IMR-90 (cell line): ENCODE measurements around the gene RHOF. TPM values are rescaled to one million over a fixed set of nuclear protein-coding genes. Genes with fewer than 3 reads are reported as not detected.

Experiments used
- ATAC-seq: fragments of 200-7000 bp; cut with Tn5 transposase; 2 replicates; pipeline ENCODE4 v1.9.1; 2020; ENCODE audit warnings: low read depth, mild to moderate bottlenecking, moderate library complexity
- BruUV-seq: library from RNA; stranded (reverse); fragments of 400-500 nt; replicated peaks from 2 replicates; lab custom pipeline; 2021; lab: Mats Ljungman, UMichigan
- CTCF ChIA-PET: fragments of 300-600 bp; formaldehyde crosslinking; extraction: SDS; loops from one replicate; lab custom pipeline; 2021; ENCODE audit warnings: antibody characterized with exemption; lab: Yijun Ruan, JAX
- POLR2A ChIA-PET: fragments of 300-600 bp; sonication (Branson Sonifier 250); formaldehyde crosslinking; loops from one replicate; lab custom pipeline; 2022; ENCODE audit warnings: antibody characterized with exemption; ENCODE audit not compliant: unreplicated experiment; lab: Charles Lee
- DNase-seq: peaks from one replicate; pipeline ENCODE4 v3.0.0; 2013
- H2AFZ ChIP-seq: replicated peaks from 2 replicates; pipeline ENCODE3; 2013; ENCODE audit warnings: low read length, mild to moderate bottlenecking; ENCODE audit not compliant: poor library complexity
- H2AK5ac ChIP-seq: 2 replicates; pipeline ENCODE4 v1.6.1; 2013; ENCODE audit warnings: low read depth, low read length, inconsistent platforms
- H2AK9ac ChIP-seq: replicated peaks from 2 replicates; pipeline ENCODE3; 2013; ENCODE audit warnings: mild to moderate bottlenecking, low read depth, low read length, moderate library complexity; ENCODE audit not compliant: poor library complexity
- H2BK120ac ChIP-seq: 2 replicates; pipeline ENCODE4 v1.6.1; 2013; ENCODE audit warnings: low read depth, low read length, inconsistent platforms
- H2BK15ac ChIP-seq: 3 replicates; pipeline ENCODE4 v1.6.1; 2013; ENCODE audit warnings: low read depth, low read length, inconsistent platforms
- H2BK20ac ChIP-seq: 2 replicates; pipeline ENCODE4 v1.6.1; 2013; ENCODE audit warnings: low read depth, mild to moderate bottlenecking, inconsistent platforms, low read length, moderate library complexity
- H2BK5ac ChIP-seq: 2 replicates; pipeline ENCODE4 v1.6.1; 2013; ENCODE audit warnings: mild to moderate bottlenecking, low read depth, low read length, inconsistent platforms; ENCODE audit not compliant: poor library complexity, severe bottlenecking
- H3K14ac ChIP-seq: replicated peaks from 2 replicates; pipeline ENCODE4 v1.6.1; 2013; ENCODE audit warnings: low read depth, low read length, inconsistent platforms
- H3K18ac ChIP-seq: 2 replicates; pipeline ENCODE4 v1.6.1; 2013; ENCODE audit warnings: low read depth, low read length, control low read depth
- H3K23ac ChIP-seq: 2 replicates; pipeline ENCODE4 v1.6.1; 2013; ENCODE audit warnings: low read depth, low read length, inconsistent platforms
- H3K27ac ChIP-seq: 2 replicates; pipeline ENCODE4 v1.5.1; 2013; ENCODE audit warnings: mild to moderate bottlenecking, control low read depth, low read length; ENCODE audit not compliant: insufficient read depth
- H3K27me3 ChIP-seq: 2 replicates; pipeline ENCODE4 v1.6.1; 2013; ENCODE audit warnings: low read length; ENCODE audit not compliant: control insufficient read depth, insufficient read depth
- H3K36me3 ChIP-seq: 2 replicates; pipeline ENCODE4 v1.6.1; 2013; ENCODE audit warnings: low read length, mixed read lengths; ENCODE audit not compliant: control insufficient read depth, insufficient read depth
- H3K4ac ChIP-seq: 2 replicates; pipeline ENCODE4 v1.6.1; 2013; ENCODE audit warnings: low read depth, low read length, inconsistent platforms
- H3K4me1 ChIP-seq: 2 replicates; pipeline ENCODE4 v1.6.1; 2013; ENCODE audit warnings: low read length, mixed read lengths; ENCODE audit not compliant: control insufficient read depth, insufficient read depth
- H3K4me2 ChIP-seq: 2 replicates; pipeline ENCODE4 v1.6.1; 2013; ENCODE audit warnings: low read depth, mild to moderate bottlenecking, control low read depth, low read length, moderate library complexity
- H3K4me3 ChIP-seq: 2 replicates; pipeline ENCODE4 v1.5.1; 2013; ENCODE audit warnings: low read depth, mild to moderate bottlenecking, control low read depth, low read length, moderate library complexity; ENCODE audit not compliant: insufficient read depth
- H3K56ac ChIP-seq: 2 replicates; pipeline ENCODE4 v1.6.1; 2013; ENCODE audit warnings: low read length, inconsistent platforms; ENCODE audit not compliant: insufficient read depth; ENCODE audit errors: extremely low read depth
- H3K79me1 ChIP-seq, 2 experiments: 2 replicates each; pipeline ENCODE4 v1.6.1; 2013; ENCODE audit warnings: low read length in 2 of 2, inconsistent platforms in 1 of 2, low read depth in 1 of 2
- H3K9ac ChIP-seq: 2 replicates; pipeline ENCODE4 v1.6.1; 2013; ENCODE audit warnings: low read depth, low read length, control low read depth
- H3K9me1 ChIP-seq: 2 replicates; pipeline ENCODE4 v1.6.1; 2013; ENCODE audit warnings: low read length, inconsistent platforms; ENCODE audit not compliant: insufficient read depth
- H3K9me3 ChIP-seq: 2 replicates; pipeline ENCODE4 v1.6.1; 2013; ENCODE audit warnings: low read length; ENCODE audit not compliant: control insufficient read depth, insufficient read depth
- H4K20me1 ChIP-seq: 2 replicates; pipeline ENCODE4 v1.6.1; 2013; ENCODE audit warnings: low read length, inconsistent platforms; ENCODE audit not compliant: insufficient read depth
- H4K5ac ChIP-seq: 2 replicates; pipeline ENCODE4 v1.6.1; 2013; ENCODE audit warnings: mild to moderate bottlenecking, low read depth, low read length, control low read depth
- H4K8ac ChIP-seq, 2 experiments: 2 replicates each; pipeline ENCODE4 v1.6.1; 2013; ENCODE audit warnings: low read depth in 2 of 2, low read length in 2 of 2, control low read depth in 1 of 2, inconsistent platforms in 1 of 2
- H4K91ac ChIP-seq: 2 replicates; pipeline ENCODE4 v1.6.1; 2013; ENCODE audit warnings: low read depth, low read length, inconsistent platforms; ENCODE audit not compliant: insufficient read depth
- CHD1 ChIP-seq: IDR thresholded peaks from 2 replicates; pipeline ENCODE4 v1.6.1; 2012; ENCODE audit warnings: low read depth, low read length, improper control_type of control experiment
- MAFK ChIP-seq: IDR thresholded peaks from 2 replicates; pipeline ENCODE4 v1.6.1; 2012; ENCODE audit warnings: low read depth, low read length, improper control_type of control experiment
- USF2 ChIP-seq: fragments of 150-350 bp; IDR thresholded peaks from 2 replicates; pipeline ENCODE4 v1.6.1; 2017; ENCODE audit warnings: mild to moderate bottlenecking, antibody characterized with exemption, low read length, low read depth
- WGBS, 2 experiments: methylation state at CpG; one replicate each; pipeline versions ENCODE4 v1.1.5 to v1.1.7; 2013; ENCODE audit warnings: missing lambda C conversion rate in 2 of 2; ENCODE audit not compliant: insufficient read length in 1 of 2; ENCODE audit errors: extremely low coverage in 2 of 2; 5-methylcytosine and 5-hydroxymethylcytosine counted together
- dilution Hi-C: fragments of 300-500 bp; cut with HindIII; formaldehyde crosslinking; loops from one replicate; pipeline ENCODE4 v1.14.3; 2018; ENCODE audit warnings: low sequenced_read_pairs; ENCODE audit not compliant: unreplicated experiment
- in situ Hi-C: fragments of 300-500 bp; cut with MboI; formaldehyde crosslinking; loops from 3 replicates; pipeline ENCODE4 v1.14.3; 2019; ENCODE audit warnings: low sequenced_read_pairs, inconsistent platforms, mixed read lengths
- intact Hi-C: fragments of 100-400 bp; cut with micrococcal nuclease; formaldehyde crosslinking; loops from 2 replicates; pipeline ENCODE4 v1.10.0; 2022
- polyA plus RNA-seq, 3 experiments: library from polyadenylated mRNA; depleted of rRNA; stranded (reverse); fragments of >200 nt; gene quantifications; 2 replicates each; pipeline ENCODE4 v1.2.3, GENCODE V29; 2012; ENCODE audit warnings: low replicate concordance in 1 of 3
- total RNA-seq: library from RNA; depleted of rRNA; stranded (reverse); fragments of >200 nt; gene quantifications from 2 replicates; pipeline ENCODE4 v1.2.3, GENCODE V29; 2012

RHOF gene
- total and polyA plus RNA-seq, 2 of the 4 experiments (the other 2 are of a cell fraction) = 3.0 to 5.1 TPM

GRCh38 chr12:121826318-121827150 lies 33.0 kb upstream of the RHOF start:
- Histone ChIP-seq H3K56ac (no peak overlapping the region), H4K8ac (no peak overlapping the region), H2AFZ (no peak overlapping the region), H2AK9ac (no peak overlapping the region), H3K36me3 (peaks cover 72% of the 10 kb centered on the region), H3K14ac (no peak overlapping the region), H3K79me1 (peaks cover 20 to 56% of the 10 kb centered on the region in 2 experiments), H3K9me3 (no peaks in the 10 kb centered on the region), H2BK5ac (no peak overlapping the region), H3K27ac (no peak overlapping the region), H3K4ac (no peak overlapping the region), H3K23ac (no peak overlapping the region), H3K4me1 (no peaks in the 10 kb centered on the region), H4K20me1 (peaks cover 6% of the 10 kb centered on the region), H3K4me3 (no peak overlapping the region), H2BK20ac (no peak overlapping the region), H3K18ac (no peak overlapping the region), H4K91ac (no peak overlapping the region), H2BK15ac (no peak overlapping the region), H2AK5ac (no peak overlapping the region), H3K9me1 (no peaks in the 10 kb centered on the region), H3K9ac (no peak overlapping the region), H4K5ac (no peak overlapping the region), H3K27me3 (no peaks in the 10 kb centered on the region), H3K4me2 (no peak overlapping the region), H2BK120ac (no peak overlapping the region)
- no TSS peak for BruUV-seq
- DNase-seq (no peak), ATAC-seq (no peak)
- dilution Hi-C loops (no loop called here), intact Hi-C loops (no loop called here), in situ Hi-C loops (no loop called here)
- POLR2A ChIA-PET = no interaction called here
- TF ChIP-seq MAFK = no peak
- no peak for TF ChIP-seq USF2
- TF ChIP-seq CHD1 = no peak
- CTCF ChIA-PET = interaction anchor here (0.6 kb wide), 1 partner anchor 65 kb away, joined by 5 read pairs; no protein-coding TSS in a partner anchor
- WGBS, 2 experiments = 94% methylated on average over 14 of the region's 18 CpGs; no CpG with 5 or more reads in 1 of the 2 experiments
